CD4-positive, alpha-beta T cell treated with Interferon alpha-2 for 1 hour (primary cell): ENCODE data around the gene RNF146.
"Not testable (repeated sequence)": the region's sequence is repeated elsewhere in the genome, so short reads cannot be mapped to it uniquely, and the experiment has no call there.

Experiments
- DNase-seq, 2 donors: peaks; one replicate each; pipeline ENCODE4 v3.0.0-alpha.2; 2020 to 2022

Gene RNF146

DNA sequence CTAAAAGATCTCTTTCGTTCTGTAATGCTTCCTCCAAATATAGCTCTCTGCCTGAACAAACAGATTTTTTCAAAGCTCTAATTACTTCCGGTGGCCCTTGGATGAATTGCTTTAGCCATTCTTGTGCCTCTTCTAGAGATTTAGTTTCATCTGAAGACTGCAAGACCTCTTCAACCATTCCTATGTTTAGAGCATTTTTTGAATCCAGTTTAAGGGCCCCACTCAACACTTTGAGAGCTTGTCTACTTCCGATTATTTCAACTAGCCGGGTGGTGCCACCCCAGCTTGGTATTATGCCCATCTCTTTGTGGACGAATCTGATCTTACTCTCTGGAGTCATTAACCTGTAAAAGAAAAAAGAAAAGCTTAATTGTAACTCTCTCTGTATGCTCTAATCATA, 23.3 kb downstream of the RNF146 start:
- no peak for DNase-seq

DNA sequence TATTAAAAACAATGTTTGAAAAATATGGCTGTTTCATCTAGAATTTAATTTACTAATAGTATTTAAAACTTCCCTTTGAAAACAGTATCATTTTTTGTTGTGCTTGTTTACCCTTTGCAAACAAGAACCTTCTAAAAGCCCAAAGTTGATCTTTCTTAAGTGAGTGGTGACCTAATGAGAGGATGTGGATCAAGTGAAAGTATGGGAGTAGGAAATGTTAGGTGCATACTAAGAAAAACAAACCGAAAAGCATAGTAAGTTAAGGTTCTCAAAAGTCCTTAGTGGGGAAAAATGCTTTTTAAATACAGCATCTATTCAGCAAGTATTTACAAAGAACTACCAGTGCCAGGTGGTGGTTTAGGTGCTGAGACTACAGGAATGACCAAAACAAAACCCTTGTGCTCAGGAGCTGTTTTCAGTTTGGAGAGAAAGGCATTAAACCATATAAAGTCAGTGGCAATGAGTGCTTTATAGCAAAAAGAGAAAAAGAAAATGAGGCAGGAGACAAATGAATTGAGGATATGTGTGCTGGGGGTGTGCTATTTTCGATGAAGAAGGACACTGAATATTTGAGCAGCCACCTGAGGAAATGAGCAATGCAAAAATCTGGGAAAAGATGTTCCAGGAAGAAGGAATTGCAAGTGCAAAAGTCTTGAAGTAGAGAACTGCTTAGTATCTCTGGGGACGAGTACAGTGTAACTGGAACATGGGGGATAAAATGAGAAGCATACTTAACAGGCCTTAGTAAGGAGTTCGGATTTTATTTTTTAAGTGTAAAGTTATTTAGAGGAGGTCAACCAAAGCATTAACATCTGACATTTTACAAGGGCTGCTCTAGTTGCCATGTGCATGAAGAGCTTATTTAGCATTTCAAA, 24.0 kb downstream of the RNF146 start:
- DNase-seq: no peak

DNA sequence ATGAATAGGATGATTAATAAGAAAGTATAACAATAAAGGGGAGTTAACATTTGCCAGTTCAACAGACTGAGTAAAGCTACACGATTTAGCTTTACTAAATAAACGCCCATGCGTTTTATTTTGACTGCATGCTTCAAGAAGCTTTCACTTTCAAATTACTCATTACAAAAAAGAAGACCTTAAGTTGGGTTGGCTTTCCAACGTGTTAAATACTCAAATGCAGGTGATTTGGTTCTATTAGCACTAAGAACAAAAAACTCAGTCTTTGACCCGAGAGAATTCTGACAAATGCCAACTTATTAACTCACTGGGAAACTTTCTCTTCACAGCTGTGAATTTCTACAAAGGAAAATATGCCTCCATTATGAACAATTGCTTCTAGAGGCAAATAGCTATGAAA, 24.8 kb downstream of the RNF146 start:
- DNase-seq: peak in 1 of 2 donors; percentile 14

GRCh38 chr6:127297502-127298070, 30.9 kb downstream of the RNF146 start:
- DNase-seq: no peak

DNA sequence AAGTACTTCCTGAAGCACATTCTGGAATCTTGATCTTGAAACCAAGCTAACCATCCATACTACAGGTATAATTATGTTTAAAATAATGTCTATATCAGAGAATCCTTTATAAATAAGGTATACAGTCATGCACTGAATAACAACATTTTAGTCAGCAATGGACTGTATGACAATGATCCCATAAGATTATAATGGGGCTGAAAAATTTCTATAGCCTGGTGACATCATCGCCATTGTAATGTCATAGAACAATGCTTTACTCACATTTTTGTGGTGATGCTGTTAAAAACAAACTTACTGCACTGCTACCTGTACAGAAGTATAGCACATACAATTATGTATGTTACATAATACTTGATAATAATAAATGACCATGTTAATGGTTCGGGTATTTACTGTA, 31.8 kb downstream of the RNF146 start:
- DNase-seq: no peak

- no peak for DNase-seq
Measured at GRCh38 chr6:127299522-127300240, 33.0 kb downstream of the RNF146 start.

DNA sequence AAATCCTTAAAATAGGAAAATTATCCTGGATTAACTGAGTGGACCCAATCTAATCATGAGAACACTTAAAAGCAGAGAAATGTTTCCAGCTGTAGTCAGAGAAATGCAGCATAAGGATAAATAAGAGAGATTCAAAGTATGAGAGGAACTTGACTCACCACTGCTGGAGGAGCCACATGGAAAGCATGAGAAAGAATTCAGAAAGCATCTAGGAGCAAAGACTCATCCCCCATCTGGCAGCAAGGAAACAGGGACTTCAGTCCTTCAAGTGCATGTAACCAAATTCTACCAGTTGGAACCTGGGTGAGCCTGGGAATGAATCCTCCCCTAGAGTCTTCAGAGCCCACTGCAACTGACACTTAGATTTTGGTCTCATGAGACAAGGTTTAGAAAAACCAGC, 33.7 kb downstream of the RNF146 start:
- DNase-seq: no peak

GRCh38 chr6:127301199-127301700, 34.6 kb downstream of the RNF146 start:
- DNase-seq: no peak

GRCh38 chr6:127302728-127303660, 36.3 kb downstream of the RNF146 start:
- DNase-seq: peak; percentile 45 to 75

DNA sequence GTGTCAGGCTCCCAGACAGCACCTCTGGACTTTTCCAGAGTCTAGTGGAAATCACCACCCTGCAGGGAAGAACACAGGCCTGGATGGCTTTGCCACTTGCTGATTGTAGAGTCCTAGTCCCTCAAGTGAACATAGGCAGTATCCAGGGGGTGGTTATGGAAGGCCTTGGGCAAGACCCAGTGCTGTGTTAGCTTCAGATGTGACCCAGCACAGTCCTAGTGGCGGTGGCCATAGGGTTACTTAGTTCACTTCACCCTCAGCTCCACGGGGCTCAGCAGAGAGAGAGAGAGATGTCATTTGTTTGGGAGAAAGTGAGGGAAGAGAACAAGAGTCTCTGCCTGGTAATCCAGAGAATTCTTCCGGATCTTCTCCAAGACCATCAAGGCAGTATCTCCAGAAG, 37.3 kb downstream of the RNF146 start:
- no peak for DNase-seq

- no peak for DNase-seq
Measured at GRCh38 chr6:127305741-127306140, 39.1 kb downstream of the RNF146 start.

DNA sequence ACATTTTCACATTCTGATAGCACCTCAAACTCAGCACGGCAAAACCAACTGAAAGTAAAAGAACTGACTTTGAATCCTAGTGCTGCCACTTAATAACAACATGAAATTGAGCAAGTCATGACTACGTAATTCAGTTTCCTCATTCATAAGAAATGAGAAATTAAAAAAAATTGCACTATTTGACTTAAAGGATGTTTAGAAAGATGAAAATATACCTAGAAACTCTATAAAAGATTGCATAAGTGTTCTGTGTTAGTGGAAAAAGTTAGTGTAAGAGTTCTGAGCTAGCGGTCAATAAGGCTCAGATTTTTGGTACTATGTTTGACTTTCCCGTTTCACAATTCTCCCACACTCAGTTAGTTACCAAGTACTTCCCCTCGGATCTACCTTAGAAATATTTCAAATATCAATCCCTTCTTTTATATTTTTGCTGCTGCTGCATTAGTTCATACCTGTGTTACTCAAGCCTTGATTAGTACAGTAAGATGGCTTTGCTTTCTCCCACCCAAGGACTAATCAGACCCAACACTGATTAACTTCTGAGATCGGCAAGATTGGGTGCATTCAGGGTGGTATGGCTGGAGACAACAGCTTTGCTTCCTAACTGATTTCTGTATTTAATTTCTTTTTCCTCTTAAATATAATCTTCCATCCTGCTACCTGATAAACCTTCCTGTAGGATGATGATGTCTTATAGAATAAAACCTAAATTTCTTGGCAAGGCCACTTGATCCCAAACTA, 50.9 kb downstream of the RNF146 start:
- no peak for DNase-seq

GRCh38 chr6:127319686-127320085, 53.0 kb downstream of the RNF146 start:
- no peak for DNase-seq

DNA sequence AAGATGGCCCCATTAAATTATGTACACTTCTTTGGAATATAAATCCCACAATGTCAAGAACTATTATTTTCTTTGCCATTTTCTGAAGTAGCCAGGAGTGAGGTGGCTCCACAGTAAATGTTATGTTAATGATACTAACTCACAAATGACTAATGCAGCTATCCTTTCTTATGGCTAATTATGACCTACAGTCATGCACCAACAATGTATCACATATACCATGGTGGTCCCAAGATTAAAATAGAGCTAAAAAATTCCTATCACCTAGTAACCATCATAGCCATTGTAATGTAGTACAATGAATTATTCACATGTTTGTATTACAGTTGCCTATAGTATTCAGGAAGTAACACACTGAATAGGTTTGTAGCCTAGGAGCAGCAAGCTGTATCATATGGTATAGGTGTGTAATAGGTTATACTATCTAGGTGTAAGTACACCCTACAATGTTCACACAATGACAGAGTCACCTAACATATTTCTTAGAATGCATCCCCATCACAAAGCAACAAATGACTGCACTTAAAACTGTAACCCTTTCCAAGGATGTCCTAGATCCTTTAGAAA, 61.5 kb downstream of the RNF146 start:
- no peak for DNase-seq

GRCh38 chr6:127331256-127331655, 64.6 kb downstream of the RNF146 start:
- not testable (repeated sequence) for DNase-seq

- no peak for DNase-seq
Measured at GRCh38 chr6:127332383-127332961, 65.8 kb downstream of the RNF146 start.
